Spinal cord (tissue), 10 donors: ENCODE data around the gene CADPS. TPM values are rescaled to one million over a fixed set of nuclear protein-coding genes. Genes with fewer than 3 reads are reported as not detected.

Experiments used
- DNase-seq, 6 donors: peaks; one replicate each; pipeline versions ENCODE4 v3.0.0 to v3.0.0-alpha.2; 2013 to 2015; ENCODE audit warnings: low spot score in 6 of 6, low read depth in 4 of 6
- H3K27ac ChIP-seq: one replicate; pipeline ENCODE4 v1.5.1; 2013; ENCODE audit warnings: low read depth, low read length, control low read depth
- H3K27me3 ChIP-seq: one replicate; pipeline ENCODE4 v1.6.1; 2013; ENCODE audit warnings: low read length; ENCODE audit not compliant: control insufficient read depth, insufficient read depth
- H3K36me3 ChIP-seq: one replicate; pipeline ENCODE4 v1.6.1; 2013; ENCODE audit warnings: low read length; ENCODE audit not compliant: control insufficient read depth, insufficient read depth
- H3K4me1 ChIP-seq: one replicate; pipeline ENCODE4 v1.6.1; 2013; ENCODE audit warnings: low read length; ENCODE audit not compliant: control insufficient read depth, insufficient read depth
- H3K4me3 ChIP-seq: one replicate; pipeline ENCODE4 v1.5.1; 2013; ENCODE audit warnings: low read depth, low read length, control low read depth
- H3K9me3 ChIP-seq: one replicate; pipeline ENCODE4 v1.6.1; 2013; ENCODE audit warnings: low read length; ENCODE audit not compliant: control insufficient read depth, insufficient read depth
- WGBS: methylation state at CpG from one replicate; pipeline ENCODE4 v1.1.5; 2013; ENCODE audit warnings: missing lambda C conversion rate; ENCODE audit not compliant: insufficient coverage; 5-methylcytosine and 5-hydroxymethylcytosine counted together
- polyA plus RNA-seq, 2 donors: library from polyadenylated mRNA; unstranded; fragments of 120-200 nt; gene quantifications; one replicate each; pipeline ENCODE4 v1.2.1, GENCODE V29; 2013; ENCODE audit not compliant: insufficient read length in 2 of 2
- total RNA-seq, 2 donors: library from RNA; depleted of rRNA in 1 of 2; stranded (reverse); fragments of 120-200 nt in 1 of 2; fragments of >200 nt in 1 of 2; gene quantifications; one replicate each; pipeline versions ENCODE4 v1.2.3 to v1.2.4, GENCODE V29; 2013 to 2014
- donor health status: healthy.

The CADPS gene
- total and polyA plus RNA-seq, 4 donors: 79.7 to 251 (median 198) TPM

DNA sequence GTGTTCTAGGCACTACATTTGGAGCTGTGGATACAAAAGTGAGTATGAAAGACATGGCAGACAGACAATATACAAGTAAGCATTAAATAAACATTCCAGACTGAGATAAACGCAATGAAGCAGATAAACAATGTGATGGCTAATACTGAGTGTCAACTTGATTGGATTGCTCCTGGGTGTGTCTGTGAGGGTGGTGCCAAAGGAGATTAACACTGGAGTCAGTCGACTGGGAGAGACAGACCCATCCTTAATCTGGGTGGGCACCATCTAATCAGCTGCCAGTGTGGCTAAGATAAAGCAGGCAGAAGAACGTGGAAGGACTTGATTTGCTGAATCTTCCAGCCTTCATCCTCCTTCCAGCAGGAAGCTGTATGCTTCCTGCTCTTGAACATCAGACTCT lies 77.2 kb downstream of the CADPS start:
- Histone ChIP-seq H3K4me3 (no peak overlapping the region), H3K27ac (no peak overlapping the region), H3K36me3 (no peaks in the 10 kb centered on the region), H3K4me1 (no peaks in the 10 kb centered on the region), H3K9me3 (no peaks in the 10 kb centered on the region), H3K27me3 (no peaks in the 10 kb centered on the region)
- 71% methylated on average over 1 of the region's 3 CpGs for WGBS
- no peak for DNase-seq

- Histone ChIP-seq H3K27ac (no peak overlapping the region), H3K9me3 (no peaks in the 10 kb centered on the region), H3K36me3 (no peaks in the 10 kb centered on the region), H3K27me3 (no peaks in the 10 kb centered on the region), H3K4me3 (no peak overlapping the region), H3K4me1 (no peaks in the 10 kb centered on the region)
- WGBS: no CpG with 5 or more reads among the region's 3 CpGs
- DNase-seq: no peak
These were observed 78.1 kb downstream of the CADPS start for GRCh38 chr3:62797132-62797531.

GRCh38 chr3:62795978-62796657 lies 79.1 kb downstream of the CADPS start:
- no peaks in the 10 kb centered on the region for H3K36me3 ChIP-seq
- WGBS: 90% methylated on average over 2 of the region's 2 CpGs
- no peak overlapping the region for H3K4me3 ChIP-seq
- H3K27me3 ChIP-seq: no peaks in the 10 kb centered on the region
- no peak for DNase-seq
- no peaks in the 10 kb centered on the region for H3K9me3 ChIP-seq
- H3K4me1 ChIP-seq: no peaks in the 10 kb centered on the region
- H3K27ac ChIP-seq: no peak overlapping the region

GRCh38 chr3:62793946-62794345 lies 81.3 kb downstream of the CADPS start:
- no peak overlapping the region for H3K4me3 ChIP-seq
- H3K27me3 ChIP-seq: no peaks in the 10 kb centered on the region
- no peak overlapping the region for H3K27ac ChIP-seq
- no peaks in the 10 kb centered on the region for H3K4me1 ChIP-seq
- WGBS: no CpG with 5 or more reads among the region's 2 CpGs
- DNase-seq: no peak
- no peaks in the 10 kb centered on the region for H3K9me3 ChIP-seq
- H3K36me3 ChIP-seq: no peaks in the 10 kb centered on the region

DNA sequence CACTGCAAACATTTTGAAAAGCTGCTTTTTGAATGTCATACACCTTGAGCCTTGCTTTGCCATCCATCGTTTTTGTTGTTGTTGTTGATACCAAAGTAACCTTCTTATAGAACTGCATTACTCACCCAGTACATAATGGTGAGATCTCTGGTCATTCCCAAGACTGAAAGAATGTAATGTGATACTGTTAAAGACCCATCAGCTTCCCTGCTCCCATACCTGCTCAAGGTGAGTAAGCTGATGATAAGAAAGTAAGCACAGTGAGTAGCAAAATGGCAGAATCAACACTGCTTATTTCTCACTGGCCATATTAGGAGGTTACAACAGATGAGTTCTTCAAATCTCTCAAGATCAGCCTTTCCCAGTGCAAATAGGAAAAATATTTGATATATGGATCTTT lies 89.8 kb downstream of the CADPS start:
- WGBS: no CpG with 5 or more reads among the region's 1 CpG
- no peak for DNase-seq
- H3K4me3 ChIP-seq: no peak overlapping the region
- no peaks in the 10 kb centered on the region for H3K27me3 ChIP-seq
- H3K9me3 ChIP-seq: no peaks in the 10 kb centered on the region
- H3K36me3 ChIP-seq: no peaks in the 10 kb centered on the region
- H3K4me1 ChIP-seq: no peaks in the 10 kb centered on the region
- H3K27ac ChIP-seq: no peak overlapping the region

DNA sequence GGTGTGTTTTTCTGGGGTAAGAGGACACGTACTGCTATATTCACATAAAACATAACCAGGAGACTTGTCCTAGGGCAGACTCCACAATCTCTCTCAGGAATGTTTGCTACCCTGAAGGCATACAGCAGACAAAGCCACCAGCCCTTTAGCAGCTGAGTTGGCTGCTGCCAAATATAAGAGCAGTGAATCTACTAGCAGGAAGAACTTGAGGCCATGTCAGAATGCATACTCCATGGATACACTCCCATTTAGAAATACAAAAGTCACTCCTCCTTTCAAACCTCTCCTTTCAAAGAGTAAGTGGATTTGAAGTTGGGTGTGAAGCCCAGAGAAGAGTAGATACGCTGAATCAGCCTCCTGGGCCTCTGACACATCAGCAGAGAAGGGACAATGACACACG lies 94.1 kb downstream of the CADPS start:
- 56% methylated on average over 2 of the region's 3 CpGs for WGBS
- H3K4me3 ChIP-seq: no peak overlapping the region
- no peaks in the 10 kb centered on the region for H3K4me1 ChIP-seq
- no peaks in the 10 kb centered on the region for H3K36me3 ChIP-seq
- no peak for DNase-seq
- no peak overlapping the region for H3K27ac ChIP-seq
- H3K27me3 ChIP-seq: no peaks in the 10 kb centered on the region
- no peaks in the 10 kb centered on the region for H3K9me3 ChIP-seq

GRCh38 chr3:62777674-62778073 lies 97.5 kb downstream of the CADPS start:
- no peak overlapping the region for H3K4me3 ChIP-seq
- no peak overlapping the region for H3K27ac ChIP-seq
- no peaks in the 10 kb centered on the region for H3K27me3 ChIP-seq
- H3K9me3 ChIP-seq: no peaks in the 10 kb centered on the region
- 80% methylated on average over 1 of the region's 4 CpGs for WGBS
- H3K4me1 ChIP-seq: no peaks in the 10 kb centered on the region
- no peaks in the 10 kb centered on the region for H3K36me3 ChIP-seq
- DNase-seq: peak in 1 of 6 donors; percentile 41

- peak in 1 of 6 donors; percentile 10 for DNase-seq
- H3K27me3 ChIP-seq: no peaks in the 10 kb centered on the region
- WGBS: 89% methylated on average over 1 of the region's 3 CpGs
- H3K9me3 ChIP-seq: no peaks in the 10 kb centered on the region
- no peaks in the 10 kb centered on the region for H3K36me3 ChIP-seq
- H3K4me1 ChIP-seq: no peaks in the 10 kb centered on the region
- H3K27ac ChIP-seq: no peak overlapping the region
- H3K4me3 ChIP-seq: no peak overlapping the region
These were observed 98.1 kb downstream of the CADPS start for GRCh38 chr3:62777130-62777529.

DNA sequence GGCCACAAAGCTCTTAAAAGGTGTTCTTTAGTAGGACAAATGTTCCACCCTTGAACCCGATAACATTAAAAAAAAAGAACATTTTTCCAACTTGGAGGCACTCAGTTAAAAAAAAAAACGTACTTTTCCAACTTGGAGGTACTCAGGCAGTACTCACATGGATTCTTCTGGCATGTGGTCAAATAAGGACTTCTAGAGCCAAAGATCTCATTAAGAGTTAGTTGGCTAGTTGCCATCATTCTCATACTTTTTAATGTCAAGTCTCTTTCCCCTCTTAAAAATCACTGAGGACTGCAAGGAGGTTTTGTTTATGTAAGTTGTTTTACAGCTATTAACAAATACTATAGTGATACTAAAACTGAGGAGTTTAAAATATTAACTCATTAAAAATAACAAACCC lies 101.0 kb downstream of the CADPS start:
- no CpG with 5 or more reads among the region's 2 CpGs for WGBS
- Histone ChIP-seq H3K27me3 (no peaks in the 10 kb centered on the region), H3K4me1 (no peaks in the 10 kb centered on the region), H3K27ac (no peak overlapping the region), H3K36me3 (no peaks in the 10 kb centered on the region), H3K4me3 (no peak overlapping the region), H3K9me3 (no peaks in the 10 kb centered on the region)
- DNase-seq: peak in 2 of 6 donors; percentile 38 to 39

- Histone ChIP-seq H3K9me3 (no peaks in the 10 kb centered on the region), H3K27me3 (no peaks in the 10 kb centered on the region), H3K27ac (no peak overlapping the region), H3K4me3 (no peak overlapping the region), H3K36me3 (no peaks in the 10 kb centered on the region), H3K4me1 (no peaks in the 10 kb centered on the region)
- WGBS: 30% methylated on average over 2 of the region's 7 CpGs
- DNase-seq: peak in 1 of 6 donors; percentile 23
These were observed 103.7 kb downstream of the CADPS start for GRCh38 chr3:62771331-62772072.
